Measurements from ENCODE around the gene PLCB4.

DNA sequence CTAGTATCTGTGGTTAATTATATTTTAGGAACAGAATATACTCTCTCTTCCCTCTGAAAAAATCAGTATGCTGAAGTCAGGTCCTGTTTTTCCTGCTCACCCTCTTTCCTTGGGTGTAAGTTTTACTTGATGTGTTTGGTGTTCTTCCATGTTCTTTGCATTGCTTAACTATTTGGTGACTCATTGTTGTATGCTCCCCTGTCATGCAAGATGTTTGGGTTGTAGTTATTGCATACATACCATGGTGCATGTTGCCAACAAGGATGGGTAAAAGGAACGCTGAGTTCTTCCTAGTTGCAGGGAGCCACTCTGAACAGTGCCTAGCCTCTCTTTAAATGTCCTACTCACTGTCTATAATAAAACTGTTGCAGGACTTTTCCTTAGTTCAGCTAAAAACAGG is 237.6 kb downstream of the PLCB4 start:
- TF ChIP-seq POLR2A (IDR thresholded peaks at IDR 0.05) = no peak
- TF ChIP-seq, protein P1, sequence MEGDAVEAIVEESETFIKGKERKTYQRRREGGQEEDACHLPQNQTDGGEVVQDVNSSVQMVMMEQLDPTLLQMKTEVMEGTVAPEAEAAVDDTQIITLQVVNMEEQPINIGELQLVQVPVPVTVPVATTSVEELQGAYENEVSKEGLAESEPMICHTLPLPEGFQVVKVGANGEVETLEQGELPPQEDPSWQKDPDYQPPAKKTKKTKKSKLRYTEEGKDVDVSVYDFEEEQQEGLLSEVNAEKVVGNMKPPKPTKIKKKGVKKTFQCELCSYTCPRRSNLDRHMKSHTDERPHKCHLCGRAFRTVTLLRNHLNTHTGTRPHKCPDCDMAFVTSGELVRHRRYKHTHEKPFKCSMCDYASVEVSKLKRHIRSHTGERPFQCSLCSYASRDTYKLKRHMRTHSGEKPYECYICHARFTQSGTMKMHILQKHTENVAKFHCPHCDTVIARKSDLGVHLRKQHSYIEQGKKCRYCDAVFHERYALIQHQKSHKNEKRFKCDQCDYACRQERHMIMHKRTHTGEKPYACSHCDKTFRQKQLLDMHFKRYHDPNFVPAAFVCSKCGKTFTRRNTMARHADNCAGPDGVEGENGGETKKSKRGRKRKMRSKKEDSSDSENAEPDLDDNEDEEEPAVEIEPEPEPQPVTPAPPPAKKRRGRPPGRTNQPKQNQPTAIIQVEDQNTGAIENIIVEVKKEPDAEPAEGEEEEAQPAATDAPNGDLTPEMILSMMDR (IDR thresholded peaks at IDR 0.05) = no peak

Data from lower leg skin (tissue), 3 donors.